AG09319 (cell line): ENCODE measurements around the gene TSSK2.

Experiments used
- DNase-seq: peaks from one replicate; pipeline ENCODE4 v3.0.0-alpha.2; 2010; ENCODE audit warnings: low read depth; ENCODE audit errors: extremely low read depth
- TF ChIP-seq, protein P1 (sequence below): IDR thresholded peaks from 2 replicates; pipeline ENCODE4 v1.5.1; 2011; ENCODE audit warnings: low read depth, mild to moderate bottlenecking, inconsistent platforms, low read length, moderate library complexity

TSSK2 gene

DNA sequence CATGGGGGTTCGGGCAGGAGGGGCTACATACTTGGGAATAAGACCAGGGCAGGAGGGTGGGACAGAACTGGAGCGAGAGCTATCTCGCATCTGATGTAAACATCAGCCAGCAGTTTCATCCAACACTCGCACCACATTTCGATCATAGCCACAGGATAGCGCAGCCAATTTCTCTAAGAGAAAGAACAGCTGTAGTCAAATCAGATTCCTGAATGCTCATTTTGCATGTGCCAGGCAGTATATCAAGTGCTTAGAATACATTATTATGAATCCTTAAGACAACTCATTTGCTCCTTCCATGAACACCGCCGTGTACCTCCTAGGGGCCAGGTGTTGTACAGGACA, 23.4 kb upstream of the TSSK2 start:
- DNase-seq: no peak
- TF ChIP-seq, protein P1, sequence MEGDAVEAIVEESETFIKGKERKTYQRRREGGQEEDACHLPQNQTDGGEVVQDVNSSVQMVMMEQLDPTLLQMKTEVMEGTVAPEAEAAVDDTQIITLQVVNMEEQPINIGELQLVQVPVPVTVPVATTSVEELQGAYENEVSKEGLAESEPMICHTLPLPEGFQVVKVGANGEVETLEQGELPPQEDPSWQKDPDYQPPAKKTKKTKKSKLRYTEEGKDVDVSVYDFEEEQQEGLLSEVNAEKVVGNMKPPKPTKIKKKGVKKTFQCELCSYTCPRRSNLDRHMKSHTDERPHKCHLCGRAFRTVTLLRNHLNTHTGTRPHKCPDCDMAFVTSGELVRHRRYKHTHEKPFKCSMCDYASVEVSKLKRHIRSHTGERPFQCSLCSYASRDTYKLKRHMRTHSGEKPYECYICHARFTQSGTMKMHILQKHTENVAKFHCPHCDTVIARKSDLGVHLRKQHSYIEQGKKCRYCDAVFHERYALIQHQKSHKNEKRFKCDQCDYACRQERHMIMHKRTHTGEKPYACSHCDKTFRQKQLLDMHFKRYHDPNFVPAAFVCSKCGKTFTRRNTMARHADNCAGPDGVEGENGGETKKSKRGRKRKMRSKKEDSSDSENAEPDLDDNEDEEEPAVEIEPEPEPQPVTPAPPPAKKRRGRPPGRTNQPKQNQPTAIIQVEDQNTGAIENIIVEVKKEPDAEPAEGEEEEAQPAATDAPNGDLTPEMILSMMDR: no peak

DNA sequence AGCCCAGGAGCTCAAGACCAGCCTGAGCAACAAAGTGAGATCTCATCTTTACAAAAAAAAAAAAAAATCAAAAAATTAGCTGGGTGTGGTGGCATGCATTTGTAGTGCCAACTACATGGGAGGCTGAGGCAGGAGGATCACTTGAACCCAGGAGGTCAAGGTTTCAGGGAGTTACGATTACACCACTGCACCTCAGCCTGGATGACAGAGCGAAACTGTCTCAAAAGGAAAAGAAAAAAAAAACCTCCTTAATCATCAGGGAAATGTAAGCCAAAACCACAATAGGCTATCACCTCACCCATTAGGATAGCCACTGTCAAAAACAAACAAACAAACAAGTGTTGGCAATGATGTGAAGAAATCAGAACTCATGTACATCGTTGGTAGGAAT, 22.3 kb upstream of the TSSK2 start:
- TF ChIP-seq, protein P1: no peak
- DNase-seq: no peak

DNA sequence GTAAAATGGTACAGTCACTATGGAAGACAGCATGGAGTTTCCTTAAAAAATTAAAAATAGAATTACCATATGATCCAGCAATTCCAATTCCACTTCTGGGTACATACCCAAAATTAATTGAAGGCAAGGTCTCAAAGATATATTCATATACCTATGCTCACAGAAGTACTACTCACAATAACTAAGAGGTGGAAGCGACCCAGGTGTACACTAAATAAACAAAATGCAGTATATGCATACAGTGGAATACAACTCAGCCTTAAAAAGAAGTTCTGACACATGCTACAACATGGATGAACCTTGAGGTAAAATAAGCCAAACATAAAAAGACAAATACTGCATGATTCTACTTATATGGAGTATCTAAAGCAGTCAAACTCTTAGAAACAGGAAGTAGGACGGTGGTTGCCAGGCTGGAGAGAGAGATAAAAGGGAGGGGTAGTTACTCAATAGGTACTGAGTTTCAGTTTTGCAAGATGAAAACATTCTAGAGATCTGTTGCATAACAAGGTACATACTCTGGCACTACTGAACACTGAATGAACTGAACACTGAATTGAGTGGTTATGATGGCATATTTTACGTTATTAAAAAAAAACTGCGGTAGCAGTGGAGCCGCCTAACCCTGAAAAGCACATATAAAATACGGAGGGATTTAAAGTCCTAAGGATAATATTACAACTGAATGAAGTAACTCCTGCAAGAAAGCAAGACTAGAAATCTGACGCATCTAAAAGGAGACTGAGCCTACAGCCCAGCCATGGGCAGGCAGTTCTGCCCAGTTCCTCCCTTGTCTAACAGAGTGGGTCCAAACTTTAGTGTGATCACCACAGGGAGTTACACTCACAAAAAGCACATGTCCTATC, 21.7 kb upstream of the TSSK2 start:
- TF ChIP-seq, protein P1: no peak
- DNase-seq: peak; percentile 49

DNA sequence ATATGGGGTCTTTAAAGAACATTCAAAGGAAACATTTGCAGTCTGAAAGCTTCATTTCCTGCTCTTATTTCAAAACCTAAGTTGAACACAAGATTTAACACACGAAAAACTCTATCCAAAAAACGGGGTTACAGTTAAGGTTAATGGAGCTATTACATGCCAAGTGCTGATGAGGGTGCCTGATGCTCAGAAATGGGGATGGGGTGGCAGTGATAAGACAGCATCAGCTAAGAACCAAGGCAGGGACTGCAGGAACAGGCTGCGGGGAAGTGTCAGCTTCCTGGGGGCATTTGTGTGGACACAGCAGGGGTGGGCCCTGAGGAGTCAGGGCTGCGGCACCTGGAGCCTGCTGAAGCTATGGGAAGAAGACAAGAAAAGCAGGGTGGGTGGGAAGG, 21.0 kb upstream of the TSSK2 start:
- TF ChIP-seq, protein P1: no peak

DNA sequence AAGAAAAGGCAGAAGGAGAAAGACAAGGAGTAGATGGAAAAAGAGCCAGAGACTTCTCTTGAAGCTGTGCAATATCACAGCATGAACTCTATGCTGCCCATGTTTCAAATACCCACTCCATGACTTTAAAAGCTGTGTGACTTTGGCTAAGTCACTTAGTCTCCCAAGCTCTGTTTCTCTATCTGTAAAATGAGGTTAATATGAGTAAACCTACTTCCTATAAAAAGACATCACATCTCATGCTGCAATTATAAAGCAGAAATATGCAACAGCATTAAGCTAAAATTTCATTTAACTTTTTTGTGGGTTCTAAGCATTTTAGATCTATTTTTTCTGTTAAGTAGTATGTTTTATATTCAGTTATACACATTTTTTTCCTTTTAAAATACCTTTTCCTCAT, 20.5 kb upstream of the TSSK2 start:
- DNase-seq: no peak
- TF ChIP-seq, protein P1: no peak

More for the DNA sequence above, 21.0 kb upstream of the TSSK2 start:
- DNase-seq: no peak

DNA sequence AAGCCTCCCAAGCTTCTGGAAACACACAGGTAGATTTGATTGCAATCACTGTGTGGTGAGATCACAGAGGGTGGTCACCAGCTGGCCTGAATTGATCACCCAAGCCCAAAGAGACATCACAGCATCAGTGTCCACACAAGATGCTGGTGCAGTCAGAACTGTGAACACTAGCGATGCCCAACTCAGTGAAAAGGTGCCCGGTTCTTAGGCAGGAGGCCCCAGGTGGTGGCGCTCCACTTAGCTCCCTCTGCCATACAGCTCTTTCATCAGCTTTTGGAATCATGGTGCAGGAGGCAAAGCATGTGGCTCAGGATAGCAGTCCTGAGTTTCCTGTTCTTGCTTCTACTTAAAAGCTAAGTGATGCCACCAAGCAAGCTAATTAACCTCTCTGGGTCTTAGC, 20.0 kb upstream of the TSSK2 start:
- TF ChIP-seq, protein P1: no peak
- DNase-seq: no peak

DNA sequence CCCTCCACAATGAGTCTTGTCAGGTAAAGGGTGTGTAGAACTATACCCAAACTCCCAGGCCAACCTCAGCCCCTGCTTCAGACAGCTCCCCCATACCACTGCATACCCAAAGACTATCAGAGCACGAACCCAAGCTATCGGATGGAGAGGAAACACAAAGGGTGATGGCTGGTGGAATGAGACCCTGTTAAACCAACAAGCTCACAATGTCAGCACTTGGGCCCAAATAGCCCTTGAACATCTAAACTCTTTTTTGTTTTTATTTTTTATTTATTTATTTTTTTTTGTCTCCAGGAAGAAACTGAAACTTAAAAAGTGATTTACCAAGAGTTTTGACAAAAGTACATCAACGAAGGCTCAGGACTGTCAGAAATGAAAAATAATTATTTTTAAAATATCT, 19.5 kb upstream of the TSSK2 start:
- no peak for DNase-seq
- TF ChIP-seq, protein P1: no peak
